Spleen (tissue), 7 donors: ENCODE results near the gene OTUD4.
A peak's percentile ranks its signal among the peaks of the same experiment; 100 is the strongest.

Experiments used
- CTCF ChIP-seq, 11 experiments: fragments of 200-600 bp in 7 of 11; fragments of 450-650 bp in 4 of 11; sonication (generic) in 4 of 11; IDR thresholded peaks in 8 of 11; conservative IDR thresholded peaks in 3 of 11; 1 replicate in 7 of 11; 2 replicates in 4 of 11; pipeline versions ENCODE4 v1.4.0 to v1.8.0; 2016 to 2021; ENCODE audit warnings: antibody characterized with exemption in 11 of 11, inconsistent platforms in 4 of 11, mild to moderate bottlenecking in 1 of 11
- POLR2A ChIP-seq, 3 donors: fragments of 450-650 bp; IDR thresholded peaks; one replicate each; pipeline ENCODE4 v1.5.1; 2017; ENCODE audit warnings: antibody characterized with exemption in 3 of 3, mild to moderate bottlenecking in 1 of 3
- POLR2AphosphoS5 ChIP-seq, 3 donors: sonication (generic); formaldehyde crosslinking; IDR thresholded peaks; one replicate each; pipeline ENCODE4 v1.5.1; 2017; ENCODE audit warnings: antibody characterized with exemption in 3 of 3
- donor health status: DM: no; HTN: no; CAD: no; lungs with moderate emphysema.
- donor health status: DM: no; HTN: no; CAD: no.
- donor health status: DM: no; HTN: no; CAD: no.

DNA sequence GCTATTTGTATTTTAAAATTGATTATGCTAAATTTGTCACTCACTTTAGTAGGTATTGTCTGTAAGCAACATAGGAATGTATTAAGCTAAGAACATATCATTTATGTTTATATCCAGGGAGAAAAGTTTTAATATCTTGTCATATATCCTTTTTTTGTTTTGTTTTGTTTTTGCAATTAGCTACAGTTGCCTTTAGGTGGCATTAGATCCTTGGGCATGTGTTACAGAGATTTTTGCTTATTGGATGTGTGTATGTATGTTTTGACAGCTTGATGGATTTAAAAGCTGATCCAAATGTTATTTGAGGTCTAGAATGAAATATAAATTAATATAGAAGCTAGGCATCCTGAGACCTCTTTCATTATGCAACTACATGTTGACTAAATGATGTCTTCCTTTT lies 36.1 kb upstream of the OTUD4 start:
- TF ChIP-seq CTCF (IDR thresholded peaks at IDR 0.05 in 8 of 11, conservative IDR thresholded peaks at IDR 0.05 in 3 of 11) (peak in 5 of 11 experiments; percentile 23 to 40 (median 34)), POLR2A (IDR thresholded peaks at IDR 0.05) (no peak), POLR2AphosphoS5 (IDR thresholded peaks at IDR 0.05) (no peak)
